GM12873 (cell line): ENCODE measurements around the gene STK11.

Experiments used
- CTCF ChIP-seq: IDR thresholded peaks from 2 replicates; pipeline ENCODE4 v1.5.1; 2012; ENCODE audit warnings: low read depth, mild to moderate bottlenecking, moderate library complexity, low read length, control low read depth; ENCODE audit not compliant: insufficient read depth; ENCODE audit errors: missing control alignments

STK11 gene

GRCh38 chr19:1274081-1274851 is 68.7 kb downstream of the STK11 start:
- no peak for TF ChIP-seq CTCF

- TF ChIP-seq CTCF: no peak
Observed at GRCh38 chr19:1274852-1275259, 69.3 kb downstream of the STK11 start.

GRCh38 chr19:1275260-1275975 is 69.8 kb downstream of the STK11 start, which contains the start of gene FAM174C:
Gene FAM174C (plus strand): TSS chr19:1275530. CDS start chr19:1275550, 20 bp downstream.
- no peak for TF ChIP-seq CTCF

DNA sequence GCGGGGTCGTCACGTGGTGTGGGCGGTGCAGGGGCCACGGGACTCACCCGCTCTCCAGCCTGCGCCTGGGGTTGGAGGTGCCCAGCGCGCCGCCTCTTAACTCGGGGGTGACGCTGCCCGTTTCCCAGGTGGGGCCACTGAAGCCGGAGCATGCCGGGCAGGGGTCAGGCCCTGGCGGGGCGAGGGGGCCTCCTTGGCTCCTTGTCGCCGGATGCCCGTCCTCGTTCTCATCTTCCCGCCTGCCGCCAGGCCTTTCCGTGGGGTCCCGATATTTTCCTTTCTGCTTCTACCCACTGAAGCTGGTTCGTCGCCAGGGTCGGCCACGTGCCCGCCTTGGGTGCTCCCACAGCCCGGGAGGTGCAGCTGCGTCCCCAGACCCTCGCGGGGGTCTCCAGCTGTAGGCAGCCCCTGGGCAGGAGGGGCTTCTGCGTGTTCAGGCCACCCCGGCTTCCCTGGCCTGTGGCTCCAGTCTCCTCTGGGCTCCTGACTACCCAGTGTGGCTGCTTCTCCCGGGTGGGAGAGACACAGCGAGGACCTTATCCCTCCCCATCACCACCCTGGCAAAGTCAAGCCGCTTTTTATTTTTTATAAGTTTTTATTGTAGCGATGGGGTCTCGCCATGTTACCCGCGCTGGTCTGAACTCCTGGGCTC is 70.5 kb downstream of the STK11 start:
- TF ChIP-seq CTCF: no peak

GRCh38 chr19:1276628-1277022 is 71.0 kb downstream of the STK11 start:
- TF ChIP-seq CTCF: no peak

GRCh38 chr19:1277061-1277460 is 71.5 kb downstream of the STK11 start:
- no peak for TF ChIP-seq CTCF
